Measurements from ENCODE around the gene ARPC5. TPM values are rescaled to one million over a fixed set of nuclear protein-coding genes. Genes with fewer than 3 reads are reported as not detected.

The ARPC5 gene
- total and polyA plus RNA-seq, 9 of the 15 experiments (the other 6 are each of a cell fraction or from before 2014, with no cell fraction given) = 71.8 to 150 (median 91.6) TPM

- TF ChIP-seq HOMEZ (CRISPR knock-in tag; IDR thresholded peaks at IDR 0.05) (no peak), CEBPZ (IDR thresholded peaks at IDR 0.05; ENCODE audit: borderline replicate concordance, low read depth, low read length) (no peak), EHMT2 (IDR thresholded peaks at IDR 0.05) (no peak), NFATC3 (IDR thresholded peaks at IDR 0.05) (no peak), ELF2 (CRISPR knock-in tag; IDR thresholded peaks at IDR 0.05) (no peak), ZNF324 (CRISPR knock-in tag; IDR thresholded peaks at IDR 0.05) (no peak)
Measured at GRCh38 chr1:183612407-183612806, 23.2 kb downstream of the ARPC5 start (continued).

GRCh38 chr1:183611021-183611420, 24.6 kb downstream of the ARPC5 start:
- no peaks in the 10 kb centered on the region for H4K20me1 ChIP-seq (replicated peaks; ENCODE audit: control insufficient read depth, insufficient read depth, low read length)
- WGBS (ENCODE audit: insufficient coverage, low coverage, missing lambda C conversion rate) = 0% methylated on average over 2 of the region's 2 CpGs
- no peak for FAIRE-seq
- CTCF ChIA-PET (ENCODE audit: low intra/inter-chr PET ratio) = interaction anchor here (0.6 kb wide), 1 partner anchor 30 kb away, joined by 3 read pairs; no protein-coding TSS in a partner anchor
- H3K36me3 ChIP-seq (ENCODE audit: control insufficient read depth, insufficient read depth, low read length) = no peaks in the 10 kb centered on the region
- POLR2A ChIA-PET = no interaction called here
- TF ChIP-seq NONO (IDR thresholded peaks at IDR 0.05; ENCODE audit: low read depth in 2 of 2, low read length in 1 of 2) = no peak
- TF ChIP-seq NFATC3 (IDR thresholded peaks at IDR 0.05) = no peak
- TF ChIP-seq SRSF9 (IDR thresholded peaks at IDR 0.05; ENCODE audit: borderline replicate concordance, low read depth, low read length) = no peak
- TF ChIP-seq SIN3B (IDR thresholded peaks at IDR 0.05; ENCODE audit: low read depth) = no peak
- TF ChIP-seq MTA3 (IDR thresholded peaks at IDR 0.05; ENCODE audit: borderline replicate concordance) = no peak
- TF ChIP-seq TGIF2 (CRISPR knock-in tag; IDR thresholded peaks at IDR 0.05) = no peak
- no peak for TF ChIP-seq CHD1 (IDR thresholded peaks at IDR 0.05; ENCODE audit: low read length)
- no peak for TF ChIP-seq ETV5 (CRISPR knock-in tag; IDR thresholded peaks at IDR 0.05; ENCODE audit: low read depth)
- ATAC-seq = no peak
- no peak overlapping the region for H2AFZ ChIP-seq (ENCODE audit: low read depth, low read length)
- no peak overlapping the region for H3K4me3 ChIP-seq
- no peaks in the 10 kb centered on the region for H3K79me2 ChIP-seq (ENCODE audit: control insufficient read depth, insufficient read depth, low read length)
- no peak overlapping the region for H3K27ac ChIP-seq (ENCODE audit: extremely low read depth, low read depth, low read length)
- no peaks in the 10 kb centered on the region for H3K4me1 ChIP-seq (replicated peaks in 1 of 2; ENCODE audit: control insufficient read depth in 2 of 2, insufficient read depth in 2 of 2, low read length in 2 of 2)
- in situ Hi-C loops (cut with MboI) (loop anchor here (25.0 kb wide), 1 partner anchor 649 kb away; the partner anchor contains the start of gene SHCBP1L), intact Hi-C loops (cut with micrococcal nuclease) (no loop called here)
- no peaks in the 10 kb centered on the region for H3K9me3 ChIP-seq (replicated peaks; ENCODE audit: control insufficient read depth, insufficient read depth, low read depth, low read length)
- no peak for DNase-seq (ENCODE audit: extremely low read depth in 1 of 4, low spot score in 3 of 4)
- no peaks in the 10 kb centered on the region for H3K9me1 ChIP-seq (ENCODE audit: control insufficient read depth, insufficient read depth, low read length)
- no peak overlapping the region for H3K4me2 ChIP-seq (ENCODE audit: insufficient read depth, low read length)
- H3K27me3 ChIP-seq (ENCODE audit: control insufficient read depth in 2 of 2, insufficient read depth in 2 of 2, low read length in 2 of 2) = peaks cover 4 to 9% of the 10 kb centered on the region in 2 experiments; a peak in 4 of 5 replicates
- BruUV-seq (replicated peaks) = no TSS peak
- H3K9ac ChIP-seq (ENCODE audit: insufficient read depth in 1 of 2, low read depth in 2 of 2, low read length in 2 of 2) = no peak overlapping the region

Data from K562 (cell line).